Stimulated activated CD8-positive, alpha-beta memory T cell treated with anti-CD3 and anti-CD28 coated beads, Interleukin-2, amount 100 ng/mL, for 1 hour (primary cell): ENCODE data around the gene PRSS22.

Experiments
- DNase-seq, 2 donors: peaks; one replicate each; pipeline ENCODE4 v3.0.0-alpha.2; 2020; ENCODE audit warnings: low read depth in 2 of 2

Gene PRSS22

GRCh38 chr16:2829501-2830354, 28.2 kb downstream of the PRSS22 start, which contains the start of gene ZG16B:
Gene ZG16B, plus strand, starts transcription at chr16:2830303. Its CDS starts 139 bp downstream, at chr16:2830442.
- DNase-seq = no peak

DNA sequence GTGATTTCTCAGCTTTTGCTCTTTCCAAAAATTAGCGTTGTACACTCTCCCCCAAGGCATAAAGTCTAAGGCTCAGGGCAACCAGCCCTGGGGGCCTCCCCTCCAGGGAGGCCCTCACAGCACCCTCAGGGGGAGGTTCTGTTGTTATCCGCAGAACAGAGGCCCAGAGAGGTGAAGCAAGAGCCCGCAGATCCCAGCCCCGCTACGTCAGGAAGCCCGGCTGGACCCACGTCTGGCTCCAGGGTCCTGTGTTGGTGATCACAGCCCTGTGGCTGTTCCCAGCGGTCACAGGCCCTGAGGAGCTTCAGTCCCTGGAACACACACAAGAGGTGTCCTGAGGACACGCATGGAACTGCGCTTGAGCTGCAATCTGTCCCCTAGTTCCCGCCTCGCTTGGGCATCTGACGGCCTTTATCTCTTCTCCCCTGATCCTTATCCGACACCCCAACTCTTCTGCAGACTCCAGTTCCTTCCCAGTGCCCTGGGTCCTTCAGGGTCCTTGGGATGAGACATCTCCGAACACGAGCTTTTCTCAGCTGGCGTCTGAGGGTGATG, 29.0 kb downstream of the PRSS22 start:
- DNase-seq = no peak

- no peak for DNase-seq
These were observed 29.5 kb downstream of the PRSS22 start for GRCh38 chr16:2828521-2828840.

DNA sequence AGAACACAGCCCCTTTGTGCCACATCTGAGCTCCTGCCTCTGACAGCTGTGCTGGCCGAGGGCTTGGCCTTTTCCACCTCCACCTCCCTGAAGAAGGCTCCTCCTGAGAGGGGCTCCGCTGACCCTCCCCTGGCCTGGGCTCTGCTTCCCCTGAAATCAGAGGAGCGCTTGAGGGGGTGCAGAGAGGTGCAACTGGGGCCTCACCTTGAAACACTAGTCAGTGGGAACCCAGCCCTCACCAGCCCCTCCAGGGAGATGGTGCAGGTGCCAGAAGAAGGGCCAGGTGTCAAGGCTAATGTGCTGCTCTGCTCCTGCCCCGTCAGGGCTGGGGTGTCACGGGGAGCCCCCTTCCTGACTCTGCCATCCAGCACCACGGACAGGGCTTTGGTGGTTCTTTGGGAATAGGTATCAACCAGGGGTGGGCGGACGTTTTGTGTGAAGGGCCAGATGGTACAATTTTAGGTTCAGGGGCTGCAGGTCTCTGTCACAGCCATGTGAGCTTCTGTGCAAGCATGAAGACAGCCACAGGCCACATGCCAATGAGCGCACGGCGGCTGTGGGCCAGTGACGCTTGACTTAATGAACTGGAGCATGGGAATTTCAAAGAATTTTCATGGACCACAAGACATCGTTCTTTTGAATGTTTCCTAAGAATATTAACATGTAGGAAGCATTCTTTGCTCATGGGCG, 30.0 kb downstream of the PRSS22 start:
- DNase-seq = no peak

DNA sequence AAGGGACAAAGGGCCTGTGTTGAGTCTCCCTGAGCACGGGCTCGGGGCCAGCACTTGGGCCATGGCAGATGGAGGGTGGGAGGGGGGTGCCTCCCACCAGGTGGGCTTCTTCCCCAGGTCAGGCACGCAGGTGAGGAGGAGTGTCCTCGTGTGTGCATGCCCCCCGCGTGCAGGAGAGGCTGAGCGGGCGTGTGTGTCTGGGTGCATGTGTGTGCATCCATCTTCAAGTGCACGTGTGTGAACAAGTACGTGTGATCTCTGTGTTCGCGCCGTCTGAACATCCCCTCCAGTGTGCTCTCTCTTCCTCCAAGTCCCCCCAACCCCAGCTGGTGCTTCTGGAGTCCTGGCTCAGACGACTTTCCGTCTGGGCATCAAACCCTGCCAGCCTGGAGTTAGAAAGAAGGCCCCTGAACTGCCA, 30.6 kb downstream of the PRSS22 start:
- DNase-seq = no peak

DNA sequence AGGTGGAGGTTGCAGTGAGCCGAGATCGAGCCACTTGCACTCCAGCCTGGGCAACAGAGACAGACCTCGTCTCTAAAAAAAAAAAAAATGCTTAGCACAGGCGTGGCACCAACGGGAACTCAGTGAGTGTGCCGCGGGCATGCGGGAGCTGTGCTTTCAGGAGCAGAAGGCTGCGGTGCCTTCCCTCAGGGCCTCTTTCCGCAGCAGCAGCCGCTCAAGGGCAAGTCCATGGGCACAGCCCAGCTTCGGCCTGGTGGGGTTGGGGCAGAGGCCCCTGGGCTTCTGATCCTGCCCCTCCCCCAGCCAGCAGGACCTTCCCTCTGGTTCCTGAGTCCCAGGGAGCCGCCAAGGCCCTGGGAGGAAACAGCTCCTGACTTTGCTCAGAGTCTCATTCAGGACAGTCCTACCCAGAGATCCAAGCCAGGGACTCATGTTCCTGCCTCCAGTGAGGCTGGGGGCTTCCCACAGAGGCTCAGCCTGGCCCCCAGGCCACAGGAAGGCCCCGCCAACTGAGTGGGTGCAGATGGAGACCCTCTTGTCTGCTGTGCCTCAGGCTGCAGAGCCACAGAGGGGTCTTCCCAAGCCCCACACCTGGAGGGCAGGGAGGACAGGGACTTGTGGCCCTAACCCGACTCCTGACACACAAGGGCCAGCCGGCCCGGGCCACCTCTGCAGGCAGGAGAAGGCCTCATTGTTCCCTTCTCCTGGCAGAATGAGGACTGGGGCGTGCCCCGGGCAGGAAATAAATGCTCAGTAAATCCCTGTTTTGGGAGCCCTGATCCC, 31.2 kb downstream of the PRSS22 start:
- DNase-seq = no peak

GRCh38 chr16:2825906-2826305, 32.1 kb downstream of the PRSS22 start:
- DNase-seq = no peak

GRCh38 chr16:2825049-2825742, 32.8 kb downstream of the PRSS22 start:
- DNase-seq = no peak

GRCh38 chr16:2824626-2825025, 33.3 kb downstream of the PRSS22 start:
- no peak for DNase-seq

DNA sequence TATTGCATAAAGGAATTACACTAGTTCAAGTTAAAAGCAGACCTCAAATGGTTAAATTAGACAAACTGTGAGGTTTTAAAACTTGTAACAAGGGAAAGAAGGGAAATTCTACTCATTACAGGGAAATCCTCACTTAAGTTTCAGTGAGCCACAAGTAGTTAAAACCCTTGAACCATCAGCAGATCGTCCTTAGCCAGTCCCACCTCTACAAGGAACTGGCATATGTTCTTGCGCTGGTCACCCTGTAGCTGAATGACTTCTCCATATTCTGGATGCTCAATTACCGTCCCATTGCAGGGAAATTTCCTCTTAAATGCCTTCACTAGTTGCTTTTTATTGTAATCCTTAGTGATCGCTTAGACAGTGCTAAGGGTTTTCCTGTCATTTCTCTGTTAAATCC, 35.5 kb downstream of the PRSS22 start:
- no peak for DNase-seq

DNA sequence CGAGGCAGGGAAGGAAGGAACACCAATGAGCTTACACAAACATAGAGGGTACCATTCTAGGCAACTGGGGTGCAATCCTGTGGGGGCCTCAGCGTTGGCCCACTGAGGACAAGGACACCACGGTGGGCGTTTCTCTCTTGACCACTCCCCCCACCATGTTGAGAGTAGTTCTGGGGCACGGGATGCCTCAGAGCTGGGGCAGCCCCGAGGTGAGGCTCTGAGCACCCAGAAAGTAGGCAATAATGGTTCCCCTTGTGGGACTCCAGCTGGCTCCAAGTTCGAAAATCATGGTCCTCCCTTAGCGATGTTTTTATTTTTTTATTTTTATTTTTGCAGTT, 35.8 kb downstream of the PRSS22 start:
- no peak for DNase-seq

GRCh38 chr16:2821487-2822157, 36.3 kb downstream of the PRSS22 start:
- no peak for DNase-seq

DNA sequence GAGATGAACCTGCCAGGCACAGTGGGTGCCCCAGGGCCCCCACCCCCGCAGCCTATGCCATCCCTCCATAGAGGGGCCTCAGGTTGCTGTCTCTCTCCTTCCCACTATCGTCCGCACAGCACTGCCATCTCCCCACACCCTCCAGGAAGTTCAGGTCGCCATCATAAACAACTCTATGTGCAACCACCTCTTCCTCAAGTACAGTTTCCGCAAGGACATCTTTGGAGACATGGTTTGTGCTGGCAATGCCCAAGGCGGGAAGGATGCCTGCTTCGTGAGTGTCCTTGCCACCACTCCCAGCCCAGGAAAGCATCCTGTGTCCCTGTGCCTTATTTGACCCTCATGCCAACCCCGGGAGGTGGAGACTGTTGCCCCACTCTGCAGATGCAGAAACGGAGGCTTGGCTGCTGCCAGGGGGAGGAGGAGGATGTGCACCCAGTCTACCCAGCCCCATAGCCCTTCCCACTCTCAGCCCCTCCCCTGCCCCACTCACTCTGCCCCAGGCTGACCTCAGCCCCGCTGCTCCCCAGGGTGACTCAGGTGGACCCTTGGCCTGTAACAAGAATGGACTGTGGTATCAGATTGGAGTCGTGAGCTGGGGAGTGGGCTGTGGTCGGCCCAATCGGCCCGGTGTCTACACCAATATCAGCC, 37.0 kb downstream of the PRSS22 start:
- no peak for DNase-seq

DNA sequence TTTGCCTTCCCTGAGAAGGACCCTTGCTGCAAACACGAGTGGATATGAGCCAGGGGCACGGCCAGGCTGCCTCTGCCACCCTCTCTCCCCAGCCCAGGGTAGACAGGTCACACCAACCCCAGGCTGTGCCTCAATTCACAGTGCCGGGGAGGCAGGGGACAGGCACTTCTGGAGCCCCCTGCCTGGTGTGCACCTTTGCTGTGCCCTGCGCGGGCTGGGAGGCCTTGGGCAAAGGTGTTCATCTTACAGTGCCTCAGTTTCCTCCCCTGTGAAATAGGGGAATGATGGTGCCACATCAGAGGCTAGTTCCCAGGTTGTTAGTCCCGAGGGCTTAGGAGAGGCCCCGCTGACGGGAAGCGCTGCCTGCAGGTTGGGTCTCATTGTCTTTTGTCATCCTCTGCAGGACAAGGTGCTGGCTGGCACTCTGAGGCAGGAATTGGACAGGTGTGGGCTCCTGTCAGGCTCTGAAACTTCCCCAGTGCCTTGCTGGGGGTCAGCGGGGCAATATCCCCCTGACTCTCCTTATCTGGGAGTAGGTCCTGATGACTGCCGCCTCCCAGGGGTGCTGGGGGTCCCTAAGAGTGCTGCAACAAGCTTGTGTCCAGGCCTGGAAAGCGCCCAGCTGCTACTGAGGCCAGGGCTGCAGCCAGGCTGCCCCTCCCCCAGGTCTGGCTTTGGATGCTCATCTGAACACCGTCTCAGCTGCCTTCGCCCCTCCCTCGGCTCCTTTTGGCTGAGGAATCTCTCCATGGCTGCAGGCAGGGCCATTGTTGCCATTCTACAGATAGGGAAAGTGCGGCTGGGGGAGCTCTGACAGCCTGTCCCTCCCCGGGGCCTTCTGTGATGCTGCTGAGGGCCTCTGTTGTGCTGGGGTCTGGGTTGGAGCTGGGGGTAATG, 37.8 kb downstream of the PRSS22 start:
- no peak for DNase-seq

- DNase-seq = no peak
These were observed 38.6 kb downstream of the PRSS22 start for GRCh38 chr16:2819179-2819938.

DNA sequence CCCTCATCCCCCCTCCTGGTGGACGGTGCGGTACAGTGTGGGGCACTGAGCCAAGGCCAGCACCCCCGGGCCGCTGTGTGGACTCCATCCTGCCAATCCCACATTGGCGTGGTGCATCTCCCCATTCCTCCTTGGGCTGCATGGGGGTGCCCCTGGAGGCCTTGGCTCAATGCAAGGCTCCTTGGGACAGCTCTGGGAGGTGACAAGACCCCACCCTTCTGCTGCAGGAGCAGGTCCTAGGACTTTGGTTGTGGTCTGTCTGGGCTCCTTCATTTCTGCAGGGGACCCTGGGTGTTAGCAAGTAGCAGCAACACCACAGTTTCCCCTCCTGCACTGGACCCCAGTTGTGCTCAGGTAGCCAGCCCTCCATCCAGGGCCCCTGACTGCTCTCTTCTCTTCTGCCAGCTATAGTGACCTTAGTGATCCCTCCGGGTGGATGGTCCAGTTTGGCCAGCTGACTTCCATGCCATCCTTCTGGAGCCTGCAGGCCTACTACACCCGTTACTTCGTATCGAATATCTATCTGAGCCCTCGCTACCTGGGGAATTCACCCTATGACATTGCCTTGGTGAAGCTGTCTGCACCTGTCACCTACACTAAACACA, 39.6 kb downstream of the PRSS22 start:
- no peak for DNase-seq

DNA sequence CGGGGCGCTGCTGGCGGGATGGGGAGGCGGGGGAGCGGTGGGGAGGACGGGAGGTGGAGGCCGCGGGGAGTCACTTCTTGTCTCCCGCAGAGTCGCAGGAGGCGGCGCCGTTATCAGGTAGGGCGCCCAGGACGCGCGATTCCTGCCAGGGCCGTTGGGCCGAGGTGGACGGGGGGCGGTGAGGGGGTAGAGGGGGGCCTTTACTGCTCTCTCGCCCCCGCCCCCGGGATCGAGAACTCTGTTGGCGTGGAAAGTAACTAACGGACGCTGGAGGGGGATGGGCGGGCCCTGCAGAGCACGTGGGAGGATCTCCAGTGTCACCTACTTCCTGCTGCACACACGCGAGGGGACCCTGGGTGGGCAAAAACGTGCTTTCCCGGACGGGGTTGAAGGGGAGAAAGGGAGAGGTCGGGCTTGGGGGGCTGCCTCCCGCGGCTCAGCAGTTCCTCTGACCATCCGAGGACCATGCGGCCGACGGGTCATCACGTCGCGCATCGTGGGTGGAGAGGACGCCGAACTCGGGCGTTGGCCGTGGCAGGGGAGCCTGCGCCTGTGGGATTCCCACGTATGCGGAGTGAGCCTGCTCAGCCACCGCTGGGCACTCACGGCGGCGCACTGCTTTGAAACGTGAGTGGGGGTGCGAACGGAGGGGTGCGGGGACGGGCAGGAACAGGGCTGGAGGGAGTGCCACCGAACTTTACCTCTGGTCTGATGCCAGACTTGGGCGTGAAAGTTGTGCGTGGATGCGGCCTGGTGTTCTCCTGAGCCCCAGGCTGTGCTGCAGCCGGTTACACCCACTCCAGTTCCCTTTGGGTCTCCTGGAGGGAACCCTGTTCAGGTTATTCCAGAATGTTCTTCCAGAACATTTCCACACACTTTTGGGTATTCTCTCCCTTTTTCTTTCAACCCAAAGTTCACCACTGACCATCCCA, 40.4 kb downstream of the PRSS22 start:
- no peak for DNase-seq
